Tibial nerve (tissue), 4 donors: ENCODE measurements around the gene EED.

Source experiments
- CTCF ChIP-seq, 5 experiments: fragments of 200-600 bp in 3 of 5; fragments of 450-650 bp in 2 of 5; sonication (generic) in 3 of 5; IDR thresholded peaks; one replicate each; pipeline ENCODE4 v1.5.1; 2016 to 2019; ENCODE audit warnings: antibody characterized with exemption in 5 of 5, mild to moderate bottlenecking in 3 of 5, moderate library complexity in 2 of 5
- EP300 ChIP-seq, 2 donors: sonication (generic); formaldehyde crosslinking; IDR thresholded peaks; one replicate each; pipeline ENCODE4 v1.6.1; 2017; ENCODE audit warnings: antibody characterized with exemption in 2 of 2, mild to moderate bottlenecking in 1 of 2
- POLR2A ChIP-seq, 2 donors: fragments of 450-650 bp; IDR thresholded peaks; one replicate each; pipeline ENCODE4 v1.6.1; 2017; ENCODE audit warnings: antibody characterized with exemption in 2 of 2, mild to moderate bottlenecking in 2 of 2, moderate library complexity in 2 of 2

GRCh38 chr11:86207413-86207812 is 37.1 kb upstream of the EED start:
- TF ChIP-seq CTCF (IDR thresholded peaks at IDR 0.05): no peak
- no peak for TF ChIP-seq POLR2A (IDR thresholded peaks at IDR 0.05)
- TF ChIP-seq EP300 (IDR thresholded peaks at IDR 0.05): no peak
